SK-N-SH treated with all-trans-retinoic acid at 6 μM for 48 hours (cell line): ENCODE results near the gene IL17B.

Experiments
- BACH2 ChIP-seq: fragments of 250-450 bp; sonication (Bioruptor Pico); IDR thresholded peaks from 2 replicates; pipeline ENCODE4 v1.9.0; 2021; ENCODE audit warnings: mild to moderate bottlenecking, borderline replicate concordance
- GLIS3 ChIP-seq: fragments of 250-450 bp; sonication (Bioruptor Pico); IDR thresholded peaks from 2 replicates; pipeline ENCODE4 v1.5.0; 2020; ENCODE audit warnings: mild to moderate bottlenecking, moderate library complexity
- OSR1 ChIP-seq: fragments of 250-450 bp; sonication (Bioruptor Pico); IDR thresholded peaks from 2 replicates; pipeline ENCODE4 v1.8.0; 2022; ENCODE audit warnings: moderate library complexity, mild to moderate bottlenecking, inconsistent platforms
- PATZ1 ChIP-seq: fragments of 250-450 bp; sonication (Bioruptor Pico); IDR thresholded peaks from 2 replicates; pipeline ENCODE4 v1.8.0; 2020; ENCODE audit warnings: mild to moderate bottlenecking, moderate library complexity, borderline replicate concordance
- SNAI2 ChIP-seq: fragments of 250-450 bp; sonication (Bioruptor Pico); IDR thresholded peaks from 2 replicates; pipeline ENCODE4 v1.5.0; 2020; ENCODE audit warnings: mild to moderate bottlenecking, moderate library complexity
- TSHZ2 ChIP-seq: fragments of 250-450 bp; sonication (Bioruptor Pico); IDR thresholded peaks from 2 replicates; pipeline ENCODE4 v1.5.0; 2020; ENCODE audit warnings: mild to moderate bottlenecking, moderate library complexity
- ZNF70 ChIP-seq: fragments of 450-650 bp; formaldehyde crosslinking; IDR thresholded peaks from 2 replicates; pipeline ENCODE4 v1.5.0; 2020; ENCODE audit warnings: mild to moderate bottlenecking, moderate library complexity

- TF ChIP-seq GLIS3 (no peak), OSR1 (no peak), TSHZ2 (CRISPR knock-in tag) (no peak), SNAI2 (CRISPR knock-in tag) (no peak), PATZ1 (CRISPR knock-in tag) (no peak), ZNF70 (CRISPR knock-in tag) (no peak), BACH2 (no peak)
Measured at GRCh38 chr5:149352169-149352568, 26.9 kb downstream of the IL17B start.
